Effector memory CD4-positive, alpha-beta T cell (primary cell): ENCODE data around the gene BRICD5.

Experiments used
- DNase-seq, 3 donors: peaks; one replicate each; pipeline ENCODE4 v3.0.0-alpha.2; 2020
- H3K27ac ChIP-seq: 2 replicates; pipeline ENCODE4 v1.7.0; 2013; ENCODE audit warnings: mild to moderate bottlenecking, low read length, moderate library complexity; ENCODE audit not compliant: insufficient read depth, poor library complexity, severe bottlenecking
- H3K27me3 ChIP-seq: replicated peaks from 2 replicates; pipeline ENCODE4 v1.7.0; 2013; ENCODE audit warnings: mild to moderate bottlenecking, low read length; ENCODE audit not compliant: insufficient read depth, control insufficient read depth, poor library complexity, severe bottlenecking
- H3K36me3 ChIP-seq: 2 replicates; pipeline ENCODE4 v1.7.0; 2013; ENCODE audit warnings: mild to moderate bottlenecking, low read length, moderate library complexity; ENCODE audit not compliant: control insufficient read depth, insufficient read depth
- H3K4me1 ChIP-seq: 2 replicates; pipeline ENCODE4 v1.7.0; 2013; ENCODE audit warnings: low read length, mild to moderate bottlenecking; ENCODE audit not compliant: control insufficient read depth, insufficient read depth, poor library complexity, severe bottlenecking
- H3K4me3 ChIP-seq: 2 replicates; pipeline ENCODE4 v1.7.0; 2013; ENCODE audit warnings: low read length, low read depth, mild to moderate bottlenecking; ENCODE audit not compliant: insufficient read depth, poor library complexity, severe bottlenecking
- H3K9me3 ChIP-seq: 2 replicates; pipeline ENCODE4 v1.7.0; 2013; ENCODE audit warnings: mild to moderate bottlenecking, low read length, moderate library complexity; ENCODE audit not compliant: control insufficient read depth

Gene BRICD5

GRCh38 chr16:2191446-2191706, 19.3 kb downstream of the BRICD5 start:
- H3K4me1 ChIP-seq, result peaks cover 10% of the 10 kb centered on the region
- no peak overlapping the region for H3K4me3 ChIP-seq
- H3K36me3 ChIP-seq, result no peaks in the 10 kb centered on the region
- H3K27me3 ChIP-seq, result peaks cover 16% of the 10 kb centered on the region
- H3K9me3 ChIP-seq, result no peaks in the 10 kb centered on the region
- no peak overlapping the region for H3K27ac ChIP-seq
- DNase-seq, result no peak

- Histone ChIP-seq H3K27ac (no peak overlapping the region), H3K36me3 (no peaks in the 10 kb centered on the region), H3K27me3 (peaks cover 14% of the 10 kb centered on the region), H3K4me1 (peaks cover 10% of the 10 kb centered on the region), H3K9me3 (no peaks in the 10 kb centered on the region), H3K4me3 (no peak overlapping the region)
- no peak for DNase-seq
Measured at GRCh38 chr16:2190659-2191445, 19.8 kb downstream of the BRICD5 start.

GRCh38 chr16:2190002-2190658, 20.5 kb downstream of the BRICD5 start:
- H3K27ac ChIP-seq, result no peak overlapping the region
- no peak for DNase-seq
- H3K36me3 ChIP-seq, result no peaks in the 10 kb centered on the region
- H3K4me1 ChIP-seq, result peaks cover 3% of the 10 kb centered on the region
- no peaks in the 10 kb centered on the region for H3K9me3 ChIP-seq
- peaks cover 6% of the 10 kb centered on the region for H3K27me3 ChIP-seq
- H3K4me3 ChIP-seq, result no peak overlapping the region

- Histone ChIP-seq H3K4me1 (no peaks in the 10 kb centered on the region), H3K27me3 (no peaks in the 10 kb centered on the region), H3K36me3 (no peaks in the 10 kb centered on the region), H3K27ac (no peak overlapping the region), H3K9me3 (no peaks in the 10 kb centered on the region), H3K4me3 (no peak overlapping the region)
- no peak for DNase-seq
Measured at GRCh38 chr16:2189252-2189893, 21.3 kb downstream of the BRICD5 start.

- no peak for DNase-seq
- Histone ChIP-seq H3K27ac (no peak overlapping the region), H3K36me3 (no peaks in the 10 kb centered on the region), H3K27me3 (no peaks in the 10 kb centered on the region), H3K4me1 (no peaks in the 10 kb centered on the region), H3K4me3 (no peak overlapping the region), H3K9me3 (no peaks in the 10 kb centered on the region)
Measured at GRCh38 chr16:2188395-2188794, 22.3 kb downstream of the BRICD5 start.

GRCh38 chr16:2187212-2187611, 23.5 kb downstream of the BRICD5 start:
- Histone ChIP-seq H3K36me3 (no peaks in the 10 kb centered on the region), H3K4me3 (no peak overlapping the region), H3K9me3 (no peaks in the 10 kb centered on the region), H3K27me3 (no peaks in the 10 kb centered on the region), H3K4me1 (no peaks in the 10 kb centered on the region), H3K27ac (no peak overlapping the region)
- no peak for DNase-seq

- Histone ChIP-seq H3K4me1 (no peaks in the 10 kb centered on the region), H3K4me3 (no peak overlapping the region), H3K36me3 (no peaks in the 10 kb centered on the region), H3K9me3 (no peaks in the 10 kb centered on the region), H3K27ac (no peak overlapping the region), H3K27me3 (no peaks in the 10 kb centered on the region)
- DNase-seq, result no peak
Measured at GRCh38 chr16:2186505-2186904, 24.2 kb downstream of the BRICD5 start.

- H3K4me1 ChIP-seq, result no peaks in the 10 kb centered on the region
- H3K9me3 ChIP-seq, result no peaks in the 10 kb centered on the region
- H3K27me3 ChIP-seq, result no peaks in the 10 kb centered on the region
- no peaks in the 10 kb centered on the region for H3K36me3 ChIP-seq
- H3K4me3 ChIP-seq, result no peak overlapping the region
- DNase-seq, result no peak
- no peak overlapping the region for H3K27ac ChIP-seq
Measured at GRCh38 chr16:2186064-2186463, 24.6 kb downstream of the BRICD5 start.

GRCh38 chr16:2184962-2185361, 25.7 kb downstream of the BRICD5 start:
- no peaks in the 10 kb centered on the region for H3K9me3 ChIP-seq
- H3K4me3 ChIP-seq, result no peak overlapping the region
- no peak for DNase-seq
- H3K27ac ChIP-seq, result no peak overlapping the region
- no peaks in the 10 kb centered on the region for H3K4me1 ChIP-seq
- no peaks in the 10 kb centered on the region for H3K27me3 ChIP-seq
- H3K36me3 ChIP-seq, result no peaks in the 10 kb centered on the region

- no peaks in the 10 kb centered on the region for H3K4me1 ChIP-seq
- no peak overlapping the region for H3K27ac ChIP-seq
Measured at GRCh38 chr16:2184346-2184745, 26.3 kb downstream of the BRICD5 start.

More at GRCh38 chr16:2184346-2184745, 26.3 kb downstream of the BRICD5 start:
- Histone ChIP-seq H3K36me3 (no peaks in the 10 kb centered on the region), H3K4me3 (no peak overlapping the region), H3K27me3 (no peaks in the 10 kb centered on the region), H3K9me3 (no peaks in the 10 kb centered on the region)
- no peak for DNase-seq
